Stomach (tissue), 4 donors: ENCODE measurements around the gene PPP1R37.

Source experiments
- CTCF ChIP-seq, 7 experiments: fragments of 450-650 bp in 4 of 7; fragments of 200-600 bp in 3 of 7; sonication (generic) in 3 of 7; IDR thresholded peaks; one replicate each; pipeline ENCODE4 v1.5.1; 2016 to 2019; ENCODE audit warnings: antibody characterized with exemption in 7 of 7, control low read depth in 2 of 7, mild to moderate bottlenecking in 1 of 7
- EP300 ChIP-seq: sonication (generic); formaldehyde crosslinking; IDR thresholded peaks from one replicate; pipeline ENCODE4 v1.6.1; 2017; ENCODE audit warnings: antibody characterized with exemption
- POLR2A ChIP-seq, 4 donors: fragments of 450-650 bp; IDR thresholded peaks; one replicate each; pipeline ENCODE4 v1.6.1; 2016; ENCODE audit warnings: antibody characterized with exemption in 4 of 4, control low read depth in 2 of 4, mild to moderate bottlenecking in 1 of 4, moderate library complexity in 1 of 4
- POLR2AphosphoS5 ChIP-seq, 3 donors: sonication (generic); formaldehyde crosslinking; IDR thresholded peaks; one replicate each; pipeline ENCODE4 v1.6.1; 2016; ENCODE audit warnings: antibody characterized with exemption in 3 of 3

- no peak for TF ChIP-seq CTCF (IDR thresholded peaks at IDR 0.05)
- TF ChIP-seq POLR2AphosphoS5 (IDR thresholded peaks at IDR 0.05), result no peak
- TF ChIP-seq EP300, result no peak
- no peak for TF ChIP-seq POLR2A (IDR thresholded peaks at IDR 0.05)
Observed at GRCh38 chr19:45182758-45183157, 89.8 kb downstream of the PPP1R37 start.
